ENCODE data around the gene TAF5L. TPM values are rescaled to one million over a fixed set of nuclear protein-coding genes. Genes with fewer than 3 reads are reported as not detected.

TAF5L gene
- total and polyA plus RNA-seq, 3 experiments from 2014 or later: 7.2 to 31.7 (median 30.5) TPM

GRCh38 chr1:229572286-229572685 is 53.6 kb downstream of the TAF5L start:
- Histone ChIP-seq H3K27ac (ENCODE audit: low read depth, low read length) (no peak overlapping the region), H3K4me1 (ENCODE audit: insufficient read depth, low read length) (no peaks in the 10 kb centered on the region), H3K27me3 (ENCODE audit: insufficient read depth, low read length, poor library complexity, severe bottlenecking) (no peaks in the 10 kb centered on the region), H3K36me3 (ENCODE audit: insufficient read depth, low read length) (no peaks in the 10 kb centered on the region), H3K4me3 (ENCODE audit: low read length) (no peak overlapping the region), H3K9me3 (ENCODE audit: low read length) (no peaks in the 10 kb centered on the region)
- ChIA-PET CTCF (no interaction called here), POLR2A (no interaction called here)
- no peak for DNase-seq
- Mint-ChIP-seq H3K36me3 (no peaks in the 10 kb centered on the region), H3K9me3 (no peaks in the 10 kb centered on the region), H3K4me3 (no peak overlapping the region), H3K27ac (peak overlapping the region in 1 of 8 donors; percentile 3), H3K27me3 (peaks cover 0 to 11% of the 10 kb centered on the region in 2 donors), H3K4me1 (no peaks in the 10 kb centered on the region)

DNA sequence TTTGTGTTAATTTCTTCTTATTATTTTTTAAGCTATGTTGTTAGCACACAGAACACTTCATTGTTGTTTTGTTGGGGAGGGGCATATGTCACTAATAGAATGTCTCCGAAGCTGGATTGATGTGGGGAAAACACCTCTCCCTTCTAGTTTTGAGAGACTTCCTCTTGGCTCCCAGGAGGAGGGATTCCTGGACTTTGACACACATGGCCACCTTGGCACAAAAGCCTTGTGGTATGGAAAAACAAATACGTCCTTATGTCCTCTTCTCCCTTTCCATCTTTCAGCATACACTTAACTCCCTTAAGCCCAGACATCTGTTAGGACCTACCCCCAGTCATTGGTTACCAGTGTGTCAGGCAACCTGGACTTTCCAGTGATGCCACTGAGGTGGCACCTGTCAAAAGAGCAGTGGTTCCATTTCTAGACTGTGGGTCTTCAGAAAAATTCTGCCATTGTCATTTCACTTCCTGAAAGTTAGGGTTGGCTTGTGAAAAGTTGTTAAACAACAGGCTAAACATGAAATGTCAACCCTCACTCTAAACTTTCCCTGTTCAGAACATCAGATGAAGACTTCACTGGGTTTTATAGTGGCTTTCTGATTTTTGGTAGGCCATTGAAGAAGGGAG is 54.9 kb downstream of the TAF5L start:
- H3K4me1 Mint-ChIP-seq: no peaks in the 10 kb centered on the region
- Histone ChIP-seq H3K27ac (ENCODE audit: low read depth, low read length) (no peak overlapping the region), H3K4me1 (ENCODE audit: insufficient read depth, low read length) (no peaks in the 10 kb centered on the region), H3K4me3 (ENCODE audit: low read length) (no peak overlapping the region), H3K27me3 (ENCODE audit: insufficient read depth, low read length, poor library complexity, severe bottlenecking) (no peaks in the 10 kb centered on the region), H3K36me3 (ENCODE audit: insufficient read depth, low read length) (no peaks in the 10 kb centered on the region), H3K9me3 (ENCODE audit: low read length) (no peaks in the 10 kb centered on the region)
- no peak overlapping the region for H3K27ac Mint-ChIP-seq
- peaks cover under 1 to 12% of the 10 kb centered on the region in 2 donors for H3K27me3 Mint-ChIP-seq
- POLR2A ChIA-PET: no interaction called here
- CTCF ChIA-PET: no interaction called here
- no peak for DNase-seq
- no peaks in the 10 kb centered on the region for H3K36me3 Mint-ChIP-seq
- H3K9me3 Mint-ChIP-seq: no peaks in the 10 kb centered on the region
- no peak overlapping the region for H3K4me3 Mint-ChIP-seq

- Histone ChIP-seq H3K9me3 (ENCODE audit: low read length) (no peaks in the 10 kb centered on the region), H3K27ac (ENCODE audit: low read depth, low read length) (no peak overlapping the region), H3K4me1 (ENCODE audit: insufficient read depth, low read length) (no peaks in the 10 kb centered on the region), H3K36me3 (ENCODE audit: insufficient read depth, low read length) (no peaks in the 10 kb centered on the region), H3K4me3 (ENCODE audit: low read length) (no peak overlapping the region), H3K27me3 (ENCODE audit: insufficient read depth, low read length, poor library complexity, severe bottlenecking) (no peaks in the 10 kb centered on the region)
- DNase-seq: no peak
- no peaks in the 10 kb centered on the region for H3K36me3 Mint-ChIP-seq
- H3K4me1 Mint-ChIP-seq: no peaks in the 10 kb centered on the region
- POLR2A ChIA-PET: no interaction called here
- CTCF ChIA-PET: no interaction called here
- H3K9me3 Mint-ChIP-seq: no peaks in the 10 kb centered on the region
- peaks cover 3 to 12% of the 10 kb centered on the region in 2 donors for H3K27me3 Mint-ChIP-seq
- H3K4me3 Mint-ChIP-seq: no peak overlapping the region
- no peak overlapping the region for H3K27ac Mint-ChIP-seq
These were observed 55.6 kb downstream of the TAF5L start for GRCh38 chr1:229570305-229570704.

DNA sequence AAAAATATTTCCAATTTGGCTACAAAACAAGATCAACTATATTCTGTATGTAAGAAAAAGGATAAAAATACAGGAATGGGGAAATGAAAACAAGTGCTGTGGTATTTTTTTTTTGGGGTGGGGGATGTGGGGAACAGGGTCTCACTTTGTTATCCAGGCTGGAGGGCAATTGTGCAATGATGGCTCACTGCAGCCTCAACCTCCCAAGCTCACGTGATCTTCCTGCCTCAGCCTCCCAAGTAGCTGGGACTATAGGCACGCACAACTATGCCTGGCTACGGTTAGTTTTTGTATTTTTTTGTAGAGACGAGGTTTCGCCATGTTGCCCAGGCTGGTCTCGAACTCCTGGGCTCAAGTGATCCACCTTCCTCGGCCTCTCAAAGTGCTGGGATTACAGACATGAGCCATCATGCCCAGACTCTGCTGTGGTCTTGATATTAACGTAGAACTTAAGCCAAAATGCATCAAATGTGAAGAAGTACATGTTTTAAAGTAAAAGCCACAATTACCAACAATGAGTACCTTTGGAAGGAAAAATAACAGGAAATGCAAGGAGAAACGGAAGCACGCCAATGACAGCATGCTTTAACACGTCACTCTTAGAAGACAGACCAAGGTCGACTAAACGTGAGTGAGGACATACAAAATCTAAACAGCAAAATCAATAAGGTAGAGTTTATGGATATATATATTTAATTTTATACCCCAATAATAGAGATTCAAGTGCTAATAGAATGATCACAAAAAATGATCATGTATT is 58.6 kb downstream of the TAF5L start:
- ChIA-PET CTCF (no interaction called here), POLR2A (no interaction called here)
- no peak overlapping the region for H3K4me3 ChIP-seq (ENCODE audit: low read length)
- no peaks in the 10 kb centered on the region for H3K9me3 Mint-ChIP-seq
- H3K27ac Mint-ChIP-seq: no peak overlapping the region
- no peaks in the 10 kb centered on the region for H3K36me3 ChIP-seq (ENCODE audit: insufficient read depth, low read length)
- no peaks in the 10 kb centered on the region for H3K4me1 ChIP-seq (ENCODE audit: insufficient read depth, low read length)
- H3K27me3 ChIP-seq (ENCODE audit: insufficient read depth, low read length, poor library complexity, severe bottlenecking): no peaks in the 10 kb centered on the region
- DNase-seq: no peak
- H3K27ac ChIP-seq (ENCODE audit: low read depth, low read length): no peak overlapping the region
- no peak overlapping the region for H3K4me3 Mint-ChIP-seq
- no peaks in the 10 kb centered on the region for H3K4me1 Mint-ChIP-seq
- no peaks in the 10 kb centered on the region for H3K36me3 Mint-ChIP-seq
- H3K9me3 ChIP-seq (ENCODE audit: low read length): no peaks in the 10 kb centered on the region
- H3K27me3 Mint-ChIP-seq: peaks cover 3 to 5% of the 10 kb centered on the region in 2 donors

DNA sequence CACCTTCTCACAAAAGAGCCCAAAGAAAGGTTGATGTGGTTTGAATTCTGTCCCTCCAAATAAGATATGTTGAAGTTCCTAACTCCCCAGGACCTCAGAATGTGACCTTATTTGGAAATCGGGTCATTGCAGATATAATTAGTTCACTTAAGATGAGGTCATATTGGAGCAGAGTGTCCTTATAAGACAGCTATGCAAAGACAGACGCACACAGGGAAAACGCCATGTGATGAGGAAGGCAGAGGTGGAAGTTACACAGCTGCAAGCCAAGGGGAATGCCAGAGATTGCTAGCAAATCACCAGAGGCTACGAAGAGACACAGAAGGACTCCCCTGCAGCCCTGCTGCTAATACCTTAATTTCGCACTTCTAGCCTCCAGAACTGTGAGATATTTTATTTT is 62.2 kb downstream of the TAF5L start:
- no peaks in the 10 kb centered on the region for H3K36me3 ChIP-seq (ENCODE audit: insufficient read depth, low read length)
- Mint-ChIP-seq H3K4me1 (peaks cover 7 to 12% (median 9%) of the 10 kb centered on the region in 3 donors), H3K27ac (peak overlapping the region in 1 of 8 donors; percentile 27), H3K9me3 (no peaks in the 10 kb centered on the region), H3K36me3 (peaks cover 0 to 3% (median 0%) of the 10 kb centered on the region in 3 donors), H3K4me3 (peak overlapping the region in 1 of 7 donors; percentile 44), H3K27me3 (peaks cover 3 to 5% of the 10 kb centered on the region in 2 donors)
- ChIA-PET POLR2A (no interaction called here), CTCF (no interaction called here)
- no peaks in the 10 kb centered on the region for H3K9me3 ChIP-seq (ENCODE audit: low read length)
- H3K27me3 ChIP-seq (ENCODE audit: insufficient read depth, low read length, poor library complexity, severe bottlenecking): no peaks in the 10 kb centered on the region
- peaks cover 4% of the 10 kb centered on the region for H3K4me1 ChIP-seq (ENCODE audit: insufficient read depth, low read length)
- no peak overlapping the region for H3K27ac ChIP-seq (ENCODE audit: low read depth, low read length)
- no peak for DNase-seq
- no peak overlapping the region for H3K4me3 ChIP-seq (ENCODE audit: low read length)

GRCh38 chr1:229563241-229563640 is 62.7 kb downstream of the TAF5L start:
- ChIA-PET POLR2A (no interaction called here), CTCF (no interaction called here)
- H3K4me3 ChIP-seq (ENCODE audit: low read length): no peak overlapping the region
- H3K27ac ChIP-seq (ENCODE audit: low read depth, low read length): no peak overlapping the region
- no peak for DNase-seq
- H3K9me3 ChIP-seq (ENCODE audit: low read length): no peaks in the 10 kb centered on the region
- Mint-ChIP-seq H3K36me3 (peaks cover 0 to 3% (median 0%) of the 10 kb centered on the region in 3 donors), H3K27me3 (peaks cover 3 to 5% of the 10 kb centered on the region in 2 donors), H3K27ac (peak overlapping the region in 1 of 8 donors; percentile 45), H3K4me3 (peak overlapping the region in 1 of 7 donors; percentile 44), H3K4me1 (peaks cover 7 to 12% (median 9%) of the 10 kb centered on the region in 3 donors), H3K9me3 (no peaks in the 10 kb centered on the region)
- H3K4me1 ChIP-seq (ENCODE audit: insufficient read depth, low read length): peaks cover 4% of the 10 kb centered on the region
- no peaks in the 10 kb centered on the region for H3K36me3 ChIP-seq (ENCODE audit: insufficient read depth, low read length)
- no peaks in the 10 kb centered on the region for H3K27me3 ChIP-seq (ENCODE audit: insufficient read depth, low read length, poor library complexity, severe bottlenecking)

- H3K27me3 Mint-ChIP-seq: peaks cover 3 to 5% of the 10 kb centered on the region in 2 donors
- H3K27ac Mint-ChIP-seq: peak overlapping the region in 1 of 8 donors; percentile 45
- H3K4me3 Mint-ChIP-seq: no peak overlapping the region
- POLR2A ChIA-PET: no interaction called here
- no peaks in the 10 kb centered on the region for H3K9me3 ChIP-seq (ENCODE audit: low read length)
- no peaks in the 10 kb centered on the region for H3K36me3 ChIP-seq (ENCODE audit: insufficient read depth, low read length)
- CTCF ChIA-PET: interaction anchor here (1.0 kb wide), 1 partner anchor 13 kb away, joined by 3 read pairs; no protein-coding TSS in a partner anchor
- H3K36me3 Mint-ChIP-seq: peaks cover 0 to 5% (median 0%) of the 10 kb centered on the region in 3 donors
- H3K4me1 ChIP-seq (ENCODE audit: insufficient read depth, low read length): peaks cover 4% of the 10 kb centered on the region
- H3K4me3 ChIP-seq (ENCODE audit: low read length): no peak overlapping the region
- no peaks in the 10 kb centered on the region for H3K9me3 Mint-ChIP-seq
- peaks cover 8 to 14% (median 11%) of the 10 kb centered on the region in 3 donors for H3K4me1 Mint-ChIP-seq
- no peaks in the 10 kb centered on the region for H3K27me3 ChIP-seq (ENCODE audit: insufficient read depth, low read length, poor library complexity, severe bottlenecking)
- no peak overlapping the region for H3K27ac ChIP-seq (ENCODE audit: low read depth, low read length)
- DNase-seq: no peak
These were observed 63.2 kb downstream of the TAF5L start for GRCh38 chr1:229562686-229563085.

DNA sequence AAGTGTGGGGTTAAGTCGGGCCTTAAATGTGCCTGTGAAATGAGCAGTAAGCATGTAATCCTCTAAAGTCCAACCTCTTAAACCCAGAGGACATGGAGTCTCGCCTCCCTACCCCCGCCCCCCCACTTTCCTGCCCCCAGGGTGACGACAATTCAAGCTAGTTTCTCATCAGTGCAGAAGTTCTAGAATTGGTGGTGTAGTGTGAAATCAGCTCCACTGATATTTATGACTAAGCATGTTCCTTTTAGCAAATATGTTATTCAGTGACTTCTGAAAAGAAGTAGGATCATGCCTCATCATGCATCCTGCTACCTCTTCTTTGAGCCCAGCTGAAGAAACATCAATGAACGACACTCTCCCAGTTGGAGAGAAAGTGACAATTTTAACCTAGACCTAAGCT is 64.8 kb downstream of the TAF5L start:
- DNase-seq: no peak
- Histone ChIP-seq H3K27ac (ENCODE audit: low read depth, low read length) (no peak overlapping the region), H3K4me3 (ENCODE audit: low read length) (no peak overlapping the region), H3K9me3 (ENCODE audit: low read length) (no peaks in the 10 kb centered on the region), H3K4me1 (ENCODE audit: insufficient read depth, low read length) (peaks cover 19% of the 10 kb centered on the region), H3K36me3 (ENCODE audit: insufficient read depth, low read length) (no peaks in the 10 kb centered on the region), H3K27me3 (ENCODE audit: insufficient read depth, low read length, poor library complexity, severe bottlenecking) (no peaks in the 10 kb centered on the region)
- Mint-ChIP-seq H3K36me3 (peaks cover 0 to 9% (median 0%) of the 10 kb centered on the region in 3 donors), H3K27me3 (peaks cover 0 to 3% of the 10 kb centered on the region in 2 donors), H3K27ac (peak overlapping the region in 1 of 8 donors; percentile 33), H3K9me3 (no peaks in the 10 kb centered on the region), H3K4me3 (peak overlapping the region in 4 of 7 donors; percentile 8 to 70 (median 24)), H3K4me1 (peaks cover 23 to 29% (median 27%) of the 10 kb centered on the region in 3 donors)
- CTCF ChIA-PET: no interaction called here
- POLR2A ChIA-PET: no interaction called here
